Muscle layer of colon (tissue), 2 donors: ENCODE measurements around the gene DBET.
"Not testable (repeated sequence)": the region's sequence is repeated elsewhere in the genome, so short reads cannot be mapped to it uniquely, and the experiment has no call there.

Experiments
- H3K27ac ChIP-seq: one replicate; pipeline ENCODE4 v1.7.0; 2013; ENCODE audit warnings: low read depth, mild to moderate bottlenecking, low read length, moderate library complexity
- H3K27me3 ChIP-seq, 2 donors: one replicate each; pipeline ENCODE4 v1.7.0; 2013; ENCODE audit warnings: low read length in 2 of 2, mild to moderate bottlenecking in 2 of 2; ENCODE audit not compliant: insufficient read depth in 2 of 2, control insufficient read depth in 1 of 2
- H3K36me3 ChIP-seq: one replicate; pipeline ENCODE4 v1.7.0; 2013; ENCODE audit warnings: mild to moderate bottlenecking, low read length; ENCODE audit not compliant: insufficient read depth
- H3K4me1 ChIP-seq: one replicate; pipeline ENCODE4 v1.7.0; 2013; ENCODE audit warnings: mild to moderate bottlenecking, low read length; ENCODE audit not compliant: insufficient read depth
- H3K4me3 ChIP-seq, 2 donors: one replicate each; pipeline ENCODE4 v1.7.0; 2013; ENCODE audit warnings: low read length in 2 of 2, low read depth in 1 of 2, mild to moderate bottlenecking in 1 of 2, moderate library complexity in 1 of 2
- H3K9ac ChIP-seq: one replicate; pipeline ENCODE4 v1.7.0; 2013; ENCODE audit warnings: low read length
- H3K9me3 ChIP-seq: one replicate; pipeline ENCODE4 v1.7.0; 2013; ENCODE audit warnings: mild to moderate bottlenecking, low read length
- donor health status: abdominal sarcoma.
- donor health status: Adenocarcinoma of cecum.

DBET gene

GRCh38 chr4:190110570-190111295 is 46.4 kb downstream of the DBET start:
- not testable (repeated sequence) for H3K36me3 ChIP-seq, H3K9ac ChIP-seq, H3K27me3 ChIP-seq, H3K27ac ChIP-seq, H3K9me3 ChIP-seq, H3K4me1 ChIP-seq, H3K4me3 ChIP-seq

GRCh38 chr4:190112879-190113278 is 48.6 kb downstream of the DBET start:
- not testable (repeated sequence) for H3K9me3 ChIP-seq, H3K27me3 ChIP-seq, H3K36me3 ChIP-seq, H3K4me1 ChIP-seq, H3K27ac ChIP-seq, H3K9ac ChIP-seq, H3K4me3 ChIP-seq

GRCh38 chr4:190114991-190115390 is 50.7 kb downstream of the DBET start:
- not testable (repeated sequence) for H3K27me3 ChIP-seq, H3K4me3 ChIP-seq, H3K9me3 ChIP-seq, H3K4me1 ChIP-seq, H3K36me3 ChIP-seq, H3K27ac ChIP-seq, H3K9ac ChIP-seq
